Heart right ventricle (tissue), 16 donors: Measurements from ENCODE around the gene MLYCD. TPM values are rescaled to one million over a fixed set of nuclear protein-coding genes. Genes with fewer than 3 reads are reported as not detected.

ENCODE experiments used
- ATAC-seq, 8 donors: fragments of 200-7000 bp; cut with Tn5 transposase; one replicate each; pipeline ENCODE4 v1.9.1; 2020; ENCODE audit warnings: mild to moderate bottlenecking in 8 of 8, moderate library complexity in 8 of 8, moderate number of reproducible peaks in 1 of 8
- DNase-seq, 2 donors: peaks; one replicate each; pipeline ENCODE4 v3.0.0-alpha.2; 2020
- H3K27ac ChIP-seq, 10 donors: fragments of 200-600 bp; sonication (generic) in 2 of 10; one replicate each; pipeline versions ENCODE4 v1.5.0 to v1.8.0; 2020 to 2022; ENCODE audit warnings: mild to moderate bottlenecking in 3 of 10
- H3K27me3 ChIP-seq, 7 donors: fragments of 200-600 bp; one replicate each; pipeline ENCODE4 v1.8.0; 2021 to 2022; ENCODE audit warnings: mild to moderate bottlenecking in 2 of 7
- H3K36me3 ChIP-seq, 9 donors: fragments of 200-600 bp; sonication (generic) in 1 of 9; one replicate each; pipeline versions ENCODE4 v1.5.0 to v1.8.0; 2020 to 2022; ENCODE audit warnings: mild to moderate bottlenecking in 2 of 9
- H3K4me1 ChIP-seq, 9 donors: fragments of 200-600 bp; sonication (generic) in 1 of 9; one replicate each; pipeline versions ENCODE4 v1.5.0 to v1.8.0; 2020 to 2022; ENCODE audit warnings: mild to moderate bottlenecking in 4 of 9
- H3K4me3 ChIP-seq, 10 donors: fragments of 200-600 bp; sonication (generic) in 2 of 10; one replicate each; pipeline versions ENCODE4 v1.5.0 to v1.8.0; 2020 to 2022; ENCODE audit warnings: mild to moderate bottlenecking in 7 of 10, moderate library complexity in 2 of 10
- H3K9me3 ChIP-seq, 11 donors: fragments of 200-600 bp in 10 of 11; sonication (generic) in 2 of 11; one replicate each; pipeline versions ENCODE4 v1.5.0 to v1.8.0; 2013 to 2022; ENCODE audit warnings: mild to moderate bottlenecking in 2 of 11, control low read depth in 1 of 11, moderate library complexity in 1 of 11
- WGBS, 2 donors: extraction: QIAGEN DNeasy Blood & Tissue Kit; methylation state at CpG; one replicate each; pipeline ENCODE4 v1.1.7; 2013; ENCODE audit warnings: inconsistent platforms in 1 of 2; 5-methylcytosine and 5-hydroxymethylcytosine counted together
- intact Hi-C, 10 donors: fragments of 100-400 bp; cut with DNase I; formaldehyde crosslinking; loops; one replicate each; pipeline versions ENCODE4 v1.11.1 to v1.14.2; 2022
- polyA plus RNA-seq, 2 donors: library from polyadenylated mRNA; stranded (reverse); fragments of 200-250 nt; gene quantifications; one replicate each; pipeline ENCODE4 v1.2.3, GENCODE V29; 2013
- total RNA-seq, 10 donors: library from RNA; stranded (reverse); fragmentation: NEBNext Ultra II Directional in 3 of 10; extraction: Animal tissue kit (Norgen Biotek cat#: 25700) in 3 of 10; gene quantifications; one replicate each; pipeline versions ENCODE4 v1.2.1 to v1.2.4, GENCODE V29; 2021 to 2023
- TF ChIP-seq, protein P1 (sequence below), 9 donors: fragments of 200-600 bp; sonication (generic) in 2 of 9; IDR thresholded peaks; one replicate each; pipeline versions ENCODE4 v1.5.0 to v1.8.0; 2021 to 2022; ENCODE audit warnings: antibody characterized with exemption in 9 of 9, mild to moderate bottlenecking in 5 of 9, moderate library complexity in 1 of 9
- donor health status: Arrhythmogenic right ventricular cardiomyopathy.
- donor health status: ischemic (EF 13 %, LVEDD 7.1; RV severe dilation, severe dysfunction).
- donor health status: healthy with polysubstance abuse.
- donor health status: DM: no; HTN: yes; CAD: no.
- donor health status: DM: no; HTN: no; CAD: no.
- donor health status: ischemic (EF 25% LVEDD 6.9; RV normal size, moderate dysfunction).
- donor health status: ischemic (EF 25% LVEDD 5.7; RV mildly dilated, moderate dysfunction).
- donor health status: healthy.
- donor health status: DM: yes; HTN: yes; CAD: no.
- donor health status: Ischemic cardiomyopathy.
- donor health status: ischemic (EF 35%, LVEDD 5.7; RV mildly dilated, moderate dysfunction).
- donor health status: nonischemic (EF 11% LVEDD 7.7; RV severe dilation, severe dysfunction).
- donor health status: DM: yes; HTN: yes; CAD: no.
- donor health status: PGD.
- donor health status: ischemic (EF 29% LVEDD 5.4; RV normal size, mild dysfunction).
- donor health status: nonischemic (EF 23%, LVEDD 6.1; RV moderate dilation, normal function).

The MLYCD gene
- total and polyA plus RNA-seq, 12 donors: 13.5 to 58.0 (median 38.6) TPM

DNA sequence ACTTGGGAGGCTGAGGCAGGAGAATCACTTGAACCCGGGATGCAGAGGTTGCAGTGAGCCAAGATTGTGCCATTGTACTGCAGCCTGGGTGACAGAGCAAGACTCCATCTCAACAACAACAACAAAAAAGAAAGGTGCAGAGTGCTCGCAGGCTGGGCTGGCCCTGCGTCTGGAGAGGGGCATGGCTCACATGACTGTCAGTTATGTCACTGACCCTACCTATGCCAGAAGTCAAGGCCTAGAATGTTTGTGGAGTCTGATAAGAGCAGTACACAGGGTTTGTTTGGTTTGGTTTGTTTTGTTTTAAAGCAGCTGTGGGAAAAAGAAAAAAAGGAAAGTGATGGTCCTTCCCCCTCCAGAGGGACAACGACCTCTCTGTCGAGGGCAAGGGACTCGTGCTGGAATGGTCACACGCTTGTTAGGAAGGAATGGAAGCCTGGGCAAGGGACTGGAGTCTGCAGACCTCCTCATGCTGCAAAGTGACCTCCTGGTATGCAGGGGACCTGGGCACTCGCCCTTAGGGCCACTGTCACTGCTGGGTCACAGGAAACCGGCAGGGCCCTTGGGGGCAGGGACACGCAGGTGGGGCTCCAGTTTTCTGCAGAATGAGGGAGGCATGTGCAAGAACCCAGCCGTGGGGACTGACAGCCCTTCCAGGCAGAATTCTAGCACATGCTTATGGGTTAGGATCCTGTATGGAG lies 44.0 kb downstream of the MLYCD start:
- TF ChIP-seq, protein P1, sequence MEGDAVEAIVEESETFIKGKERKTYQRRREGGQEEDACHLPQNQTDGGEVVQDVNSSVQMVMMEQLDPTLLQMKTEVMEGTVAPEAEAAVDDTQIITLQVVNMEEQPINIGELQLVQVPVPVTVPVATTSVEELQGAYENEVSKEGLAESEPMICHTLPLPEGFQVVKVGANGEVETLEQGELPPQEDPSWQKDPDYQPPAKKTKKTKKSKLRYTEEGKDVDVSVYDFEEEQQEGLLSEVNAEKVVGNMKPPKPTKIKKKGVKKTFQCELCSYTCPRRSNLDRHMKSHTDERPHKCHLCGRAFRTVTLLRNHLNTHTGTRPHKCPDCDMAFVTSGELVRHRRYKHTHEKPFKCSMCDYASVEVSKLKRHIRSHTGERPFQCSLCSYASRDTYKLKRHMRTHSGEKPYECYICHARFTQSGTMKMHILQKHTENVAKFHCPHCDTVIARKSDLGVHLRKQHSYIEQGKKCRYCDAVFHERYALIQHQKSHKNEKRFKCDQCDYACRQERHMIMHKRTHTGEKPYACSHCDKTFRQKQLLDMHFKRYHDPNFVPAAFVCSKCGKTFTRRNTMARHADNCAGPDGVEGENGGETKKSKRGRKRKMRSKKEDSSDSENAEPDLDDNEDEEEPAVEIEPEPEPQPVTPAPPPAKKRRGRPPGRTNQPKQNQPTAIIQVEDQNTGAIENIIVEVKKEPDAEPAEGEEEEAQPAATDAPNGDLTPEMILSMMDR (IDR thresholded peaks at IDR 0.05): no peak
- H3K4me3 ChIP-seq: no peak overlapping the region
- H3K4me1 ChIP-seq: peaks cover 0 to 20% (median 11%) of the 10 kb centered on the region in 9 donors
- no peaks in the 10 kb centered on the region for H3K9me3 ChIP-seq
- WGBS, 2 donors: 57 to 64% methylated on average over 11 of the region's 11 CpGs
- no peak overlapping the region for H3K27ac ChIP-seq
- H3K27me3 ChIP-seq: no peaks in the 10 kb centered on the region
- DNase-seq (no peak), ATAC-seq (peak in 1 of 8 donors; percentile 6)
- H3K36me3 ChIP-seq: no peaks in the 10 kb centered on the region
- intact Hi-C loops: no loop called here

DNA sequence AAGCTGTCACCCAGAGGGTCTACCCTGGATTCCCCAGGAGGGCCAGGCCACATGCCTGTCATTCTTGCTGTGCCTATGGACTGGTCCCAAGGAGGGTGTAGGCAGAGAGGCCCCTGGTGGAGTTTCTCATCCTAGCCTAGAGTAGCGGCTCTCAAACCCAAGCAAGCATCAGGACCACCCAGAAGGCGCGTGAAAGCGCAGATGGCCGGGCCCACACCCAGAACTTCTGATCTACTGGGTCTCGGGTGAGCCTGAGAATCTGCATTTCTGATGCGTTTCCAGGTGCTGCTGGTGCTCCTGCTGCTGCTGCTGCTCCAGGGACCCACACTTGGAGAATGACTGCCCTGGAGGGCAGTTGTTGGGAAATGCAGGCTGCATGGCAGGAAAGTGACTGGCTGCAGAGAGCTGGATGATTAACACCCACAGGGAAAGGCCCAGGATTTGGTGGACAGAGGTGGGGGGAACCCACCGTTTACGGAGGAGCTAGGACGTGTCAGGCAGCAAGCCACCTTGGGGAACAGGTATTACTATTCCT lies 44.7 kb downstream of the MLYCD start:
- Histone ChIP-seq H3K36me3 (no peaks in the 10 kb centered on the region), H3K4me3 (no peak overlapping the region), H3K27me3 (no peaks in the 10 kb centered on the region), H3K9me3 (no peaks in the 10 kb centered on the region), H3K27ac (no peak overlapping the region), H3K4me1 (peaks cover 0 to 20% (median 11%) of the 10 kb centered on the region in 9 donors)
- ATAC-seq (no peak), DNase-seq (no peak)
- intact Hi-C loops: loop anchor here in 1 of 10 donors (2.0 kb wide), 1 partner anchor 61 kb away; no protein-coding TSS in a partner anchor
- TF ChIP-seq, protein P1 (IDR thresholded peaks at IDR 0.05): no peak
- 92 to 94% methylated on average over 10 of the region's 10 CpGs for WGBS, 2 donors

GRCh38 chr16:83945587-83945986 lies 46.7 kb downstream of the MLYCD start:
- H3K27ac ChIP-seq: no peak overlapping the region
- DNase-seq (no peak), ATAC-seq (no peak)
- TF ChIP-seq, protein P1 (IDR thresholded peaks at IDR 0.05): no peak
- H3K36me3 ChIP-seq: no peaks in the 10 kb centered on the region
- intact Hi-C loops: loop anchor here in 1 of 10 donors (2.0 kb wide), 1 partner anchor 63 kb away; no protein-coding TSS in a partner anchor
- no peaks in the 10 kb centered on the region for H3K9me3 ChIP-seq
- peaks cover 0 to 10% (median 0%) of the 10 kb centered on the region in 9 donors for H3K4me1 ChIP-seq
- no peak overlapping the region for H3K4me3 ChIP-seq
- 91 to 92% methylated on average over 10 of the region's 10 CpGs for WGBS, 2 donors
- no peaks in the 10 kb centered on the region for H3K27me3 ChIP-seq

DNA sequence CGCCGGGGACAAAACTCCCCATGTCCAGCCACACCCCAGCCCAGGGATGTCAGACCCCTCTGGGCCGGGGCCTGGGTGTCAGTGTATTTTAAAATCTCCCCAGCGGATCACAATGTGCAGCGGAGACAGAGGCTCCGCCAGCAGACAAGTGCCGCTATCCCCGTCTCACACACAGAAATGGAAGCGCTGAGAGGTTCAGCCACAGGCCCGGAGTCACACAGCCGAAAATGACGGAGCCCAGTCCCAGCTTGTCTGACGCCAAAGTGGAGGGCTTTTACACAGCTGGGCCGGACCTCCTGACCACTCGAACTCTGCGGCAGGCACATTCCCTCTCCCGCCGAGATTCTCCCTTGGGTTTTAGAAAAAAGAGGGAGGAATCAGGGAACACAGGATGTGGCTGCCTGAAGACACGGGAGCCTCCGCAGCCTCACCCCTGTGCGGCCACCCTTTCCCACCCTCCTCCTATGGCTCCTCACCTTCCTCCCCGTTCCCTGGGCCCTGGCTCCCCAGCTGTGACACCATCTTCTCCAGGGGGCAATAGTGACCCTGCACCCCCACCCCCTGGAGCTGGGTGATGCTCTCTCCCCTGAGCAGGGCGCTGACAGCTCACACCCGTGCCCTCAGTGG lies 47.4 kb downstream of the MLYCD start:
- H3K4me3 ChIP-seq: no peak overlapping the region
- no peaks in the 10 kb centered on the region for H3K9me3 ChIP-seq
- WGBS, 2 donors: 75 to 78% methylated on average over 24 of the region's 24 CpGs
- intact Hi-C loops: no loop called here
- TF ChIP-seq, protein P1 (IDR thresholded peaks at IDR 0.05): no peak
- DNase-seq (no peak), ATAC-seq (peak in 4 of 8 donors; percentile 18 to 37 (median 22))
- H3K27me3 ChIP-seq: no peaks in the 10 kb centered on the region
- peaks cover 0 to 10% (median 0%) of the 10 kb centered on the region in 9 donors for H3K4me1 ChIP-seq
- no peak overlapping the region for H3K27ac ChIP-seq
- no peaks in the 10 kb centered on the region for H3K36me3 ChIP-seq
